ENCODE data around the gene SGK2. TPM values are rescaled to one million over a fixed set of nuclear protein-coding genes. Genes with fewer than 3 reads are reported as not detected.
A peak's percentile ranks its signal among the peaks of the same experiment; 100 is the strongest.

Gene SGK2
- total and polyA plus RNA-seq, 2 experiments from 2014 or later = 0.42 TPM; not detected in 1

- Histone ChIP-seq H3K4me2 (no peak overlapping the region), H3F3A (replicated peaks; ENCODE audit: low read depth) (no peaks in the 10 kb centered on the region), H3K9me2 (ENCODE audit: insufficient read depth) (no peaks in the 10 kb centered on the region), H3K4me1 (ENCODE audit: insufficient read depth) (0 out of 2 replicates have a peak, but pooled peaks cover 8% of the 10 kb centered on the region), H3K27ac (ENCODE audit: low read depth) (no peak overlapping the region), H3K4me3 (no peak overlapping the region), H3K79me2 (replicated peaks; ENCODE audit: insufficient read depth) (no peaks in the 10 kb centered on the region), H3K27me3 (ENCODE audit: insufficient read depth) (no peaks in the 10 kb centered on the region), H3K36me3 (ENCODE audit: insufficient read depth) (no peaks in the 10 kb centered on the region), H2AFZ (peak overlapping the region; percentile 19; the same call in 1 of the 2 replicates), H4K20me1 (replicated peaks; ENCODE audit: insufficient read depth) (no peaks in the 10 kb centered on the region)
- ATAC-seq = peak; percentile 73
- H3K27me3 Mint-ChIP-seq (ENCODE audit: insufficient read depth, low read depth, poor library complexity) = peaks cover 2% of the 10 kb centered on the region
- H3K4me3 Mint-ChIP-seq = no peak overlapping the region
- peaks cover 11% of the 10 kb centered on the region; the same call in 2 of the 3 replicates for H3K4me1 Mint-ChIP-seq
- peak overlapping the region; percentile 32; the same call in 1 of the 2 replicates for H3K27ac Mint-ChIP-seq
- no peaks in the 10 kb centered on the region for H3K9me3 Mint-ChIP-seq
- no peaks in the 10 kb centered on the region for H3K36me3 Mint-ChIP-seq (ENCODE audit: low read depth)
- peak; percentile 22 for DNase-seq (ENCODE audit: low spot score)
- TF ChIP-seq ZNF114 (CRISPR knock-in tag; IDR thresholded peaks at IDR 0.05) = no peak
- TF ChIP-seq, protein P1, sequence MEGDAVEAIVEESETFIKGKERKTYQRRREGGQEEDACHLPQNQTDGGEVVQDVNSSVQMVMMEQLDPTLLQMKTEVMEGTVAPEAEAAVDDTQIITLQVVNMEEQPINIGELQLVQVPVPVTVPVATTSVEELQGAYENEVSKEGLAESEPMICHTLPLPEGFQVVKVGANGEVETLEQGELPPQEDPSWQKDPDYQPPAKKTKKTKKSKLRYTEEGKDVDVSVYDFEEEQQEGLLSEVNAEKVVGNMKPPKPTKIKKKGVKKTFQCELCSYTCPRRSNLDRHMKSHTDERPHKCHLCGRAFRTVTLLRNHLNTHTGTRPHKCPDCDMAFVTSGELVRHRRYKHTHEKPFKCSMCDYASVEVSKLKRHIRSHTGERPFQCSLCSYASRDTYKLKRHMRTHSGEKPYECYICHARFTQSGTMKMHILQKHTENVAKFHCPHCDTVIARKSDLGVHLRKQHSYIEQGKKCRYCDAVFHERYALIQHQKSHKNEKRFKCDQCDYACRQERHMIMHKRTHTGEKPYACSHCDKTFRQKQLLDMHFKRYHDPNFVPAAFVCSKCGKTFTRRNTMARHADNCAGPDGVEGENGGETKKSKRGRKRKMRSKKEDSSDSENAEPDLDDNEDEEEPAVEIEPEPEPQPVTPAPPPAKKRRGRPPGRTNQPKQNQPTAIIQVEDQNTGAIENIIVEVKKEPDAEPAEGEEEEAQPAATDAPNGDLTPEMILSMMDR (conservative IDR thresholded peaks at IDR 0.05; ENCODE audit: low read depth in 2 of 2) = no peak
Measured at GRCh38 chr20:43584448-43585136, 25.8 kb downstream of the SGK2 start.

- H3K4me3 Mint-ChIP-seq = no peak overlapping the region
- H3F3A ChIP-seq (replicated peaks; ENCODE audit: low read depth) = no peaks in the 10 kb centered on the region
- H4K20me1 ChIP-seq (replicated peaks; ENCODE audit: insufficient read depth) = no peaks in the 10 kb centered on the region
- H3K4me1 ChIP-seq (ENCODE audit: insufficient read depth) = peaks cover 12% of the 10 kb centered on the region; the same call in 1 of the 2 replicates
- H3K79me2 ChIP-seq (replicated peaks; ENCODE audit: insufficient read depth) = peaks cover 6% of the 10 kb centered on the region
- no peak for ATAC-seq
- no peak overlapping the region for H3K27ac Mint-ChIP-seq
- no peak overlapping the region for H3K4me3 ChIP-seq
- no peaks in the 10 kb centered on the region for H3K36me3 Mint-ChIP-seq (ENCODE audit: low read depth)
- no peaks in the 10 kb centered on the region for H3K27me3 ChIP-seq (ENCODE audit: insufficient read depth)
- TF ChIP-seq POLR2AphosphoS5 (IDR thresholded peaks at IDR 0.05; ENCODE audit: low read depth) (no peak), ZNF462 (CRISPR knock-in tag; IDR thresholded peaks at IDR 0.05) (no peak), ZNF331 (CRISPR knock-in tag; IDR thresholded peaks at IDR 0.05; ENCODE audit: low read depth) (no peak), NANOG (IDR thresholded peaks at IDR 0.05; ENCODE audit: borderline replicate concordance) (no peak), CREB1 (CRISPR knock-in tag; IDR thresholded peaks at IDR 0.05; ENCODE audit: low read depth) (no peak)
- TF ChIP-seq, protein P1 (conservative IDR thresholded peaks at IDR 0.05; ENCODE audit: low read depth in 2 of 2) = no peak
- no peak for DNase-seq (ENCODE audit: low spot score)
- no peaks in the 10 kb centered on the region for H3K27me3 Mint-ChIP-seq (ENCODE audit: insufficient read depth, low read depth, poor library complexity)
- no peaks in the 10 kb centered on the region for H3K36me3 ChIP-seq (ENCODE audit: insufficient read depth)
- no peak overlapping the region for H3K4me2 ChIP-seq
- no peak overlapping the region for H3K27ac ChIP-seq (ENCODE audit: low read depth)
- H3K9me2 ChIP-seq (ENCODE audit: insufficient read depth) = no peaks in the 10 kb centered on the region
- peaks cover 19% of the 10 kb centered on the region; the same call in 2 of the 3 replicates for H3K4me1 Mint-ChIP-seq
- H2AFZ ChIP-seq = no peak overlapping the region
- H3K9me3 Mint-ChIP-seq = no peaks in the 10 kb centered on the region
Measured at GRCh38 chr20:43586641-43587040, 27.8 kb downstream of the SGK2 start.

All from GM23338 (cell line).